Measurements from ENCODE around the gene PRKN.

The PRKN gene

GRCh38 chr6:162119341-162119740 lies 608.2 kb downstream of the PRKN start:
- DNase-seq (ENCODE audit: low read depth in 1 of 2, low spot score in 1 of 2) = peak; percentile 4 to 59
- TF ChIP-seq SPI1 (IDR thresholded peaks at IDR 0.05; ENCODE audit: borderline replicate concordance, low read depth) (peak; percentile 63; the same call in 1 of the 2 replicates), REST (IDR thresholded peaks at IDR 0.05; ENCODE audit: insufficient replicate concordance, low read depth) (no peak), GABPA (IDR thresholded peaks at IDR 0.05; ENCODE audit: low read depth) (no peak), POLR2AphosphoS5 (IDR thresholded peaks at IDR 0.05; ENCODE audit: low read depth) (no peak)
- no peak overlapping the region for H3K4me3 ChIP-seq (replicated peaks; ENCODE audit: insufficient read depth, low read length)
- peak overlapping the region; percentile 20 for H3K27ac ChIP-seq (replicated peaks)
- no peaks in the 10 kb centered on the region for H3K27me3 ChIP-seq (ENCODE audit: insufficient read depth, poor library complexity, severe bottlenecking)

- H3K27me3 ChIP-seq (ENCODE audit: insufficient read depth, poor library complexity, severe bottlenecking) = no peaks in the 10 kb centered on the region
- TF ChIP-seq SPI1 (IDR thresholded peaks at IDR 0.05; ENCODE audit: borderline replicate concordance, low read depth) (no peak), POLR2AphosphoS5 (IDR thresholded peaks at IDR 0.05; ENCODE audit: low read depth) (no peak), GABPA (IDR thresholded peaks at IDR 0.05; ENCODE audit: low read depth) (no peak), REST (IDR thresholded peaks at IDR 0.05; ENCODE audit: insufficient replicate concordance, low read depth) (no peak), CTCF (IDR thresholded peaks at IDR 0.05; ENCODE audit: insufficient read depth, low read length) (no peak)
- H3K27ac ChIP-seq (replicated peaks) = no peak overlapping the region
- H3K4me3 ChIP-seq (replicated peaks; ENCODE audit: insufficient read depth, low read length) = no peak overlapping the region
- no peak for DNase-seq (ENCODE audit: low read depth in 1 of 2, low spot score in 1 of 2)
These were observed 608.9 kb downstream of the PRKN start for GRCh38 chr6:162118706-162119105.

GRCh38 chr6:162116902-162117525 lies 610.6 kb downstream of the PRKN start:
- TF ChIP-seq POLR2AphosphoS5 (IDR thresholded peaks at IDR 0.05; ENCODE audit: low read depth) = no peak
- TF ChIP-seq CTCF (IDR thresholded peaks at IDR 0.05; ENCODE audit: insufficient read depth, low read length) = no peak
- no peak for TF ChIP-seq GABPA (IDR thresholded peaks at IDR 0.05; ENCODE audit: low read depth)
- TF ChIP-seq SPI1 (IDR thresholded peaks at IDR 0.05; ENCODE audit: borderline replicate concordance, low read depth) = no peak
- TF ChIP-seq REST (IDR thresholded peaks at IDR 0.05; ENCODE audit: insufficient replicate concordance, low read depth) = no peak
- Histone ChIP-seq H3K27ac (replicated peaks) (no peak overlapping the region), H3K27me3 (ENCODE audit: insufficient read depth, poor library complexity, severe bottlenecking) (no peaks in the 10 kb centered on the region), H3K4me3 (replicated peaks; ENCODE audit: insufficient read depth, low read length) (no peak overlapping the region)
- DNase-seq (ENCODE audit: low read depth in 1 of 2, low spot score in 1 of 2) = no peak
